Neutrophil (primary cell): ENCODE results near the gene ADPGK.

Source experiments
- H3K27ac ChIP-seq: fragments of 200-600 bp; sonication (generic); 2 replicates; pipeline ENCODE4 v1.5.1; 2016; ENCODE audit warnings: mild to moderate bottlenecking, moderate library complexity
- H3K27me3 ChIP-seq: fragments of 200-600 bp; sonication (generic); 2 replicates; pipeline ENCODE4 v1.6.0; 2016; ENCODE audit warnings: mild to moderate bottlenecking
- H3K36me3 ChIP-seq: fragments of 200-600 bp; sonication (generic); 2 replicates; pipeline ENCODE4 v1.5.1; 2017
- H3K4me1 ChIP-seq, 2 experiments: fragments of 200-600 bp in 1 of 2; sonication (generic) in 1 of 2; 1 replicate in 1 of 2; 2 replicates in 1 of 2; pipeline versions ENCODE4 v1.5.1 to v1.6.1; 2013 to 2016; ENCODE audit warnings: low read depth in 1 of 2, low read length in 1 of 2, mild to moderate bottlenecking in 1 of 2, moderate library complexity in 1 of 2; ENCODE audit not compliant: control insufficient read depth in 1 of 2, insufficient read depth in 1 of 2
- H3K4me3 ChIP-seq, 2 experiments: fragments of 200-600 bp in 1 of 2; sonication (generic) in 1 of 2; 1 replicate in 1 of 2; 2 replicates in 1 of 2; pipeline ENCODE4 v1.5.1; 2013 to 2016; ENCODE audit warnings: low read depth in 1 of 2, low read length in 1 of 2, mild to moderate bottlenecking in 1 of 2, moderate library complexity in 1 of 2
- H3K9me3 ChIP-seq: fragments of 200-600 bp; sonication (generic); 2 replicates; pipeline ENCODE4 v1.5.1; 2016
- TF ChIP-seq, protein P1 (sequence below): fragments of 200-600 bp; sonication (generic); IDR thresholded peaks from 2 replicates; pipeline ENCODE4 v1.5.1; 2016; ENCODE audit warnings: antibody characterized with exemption

ADPGK gene

DNA sequence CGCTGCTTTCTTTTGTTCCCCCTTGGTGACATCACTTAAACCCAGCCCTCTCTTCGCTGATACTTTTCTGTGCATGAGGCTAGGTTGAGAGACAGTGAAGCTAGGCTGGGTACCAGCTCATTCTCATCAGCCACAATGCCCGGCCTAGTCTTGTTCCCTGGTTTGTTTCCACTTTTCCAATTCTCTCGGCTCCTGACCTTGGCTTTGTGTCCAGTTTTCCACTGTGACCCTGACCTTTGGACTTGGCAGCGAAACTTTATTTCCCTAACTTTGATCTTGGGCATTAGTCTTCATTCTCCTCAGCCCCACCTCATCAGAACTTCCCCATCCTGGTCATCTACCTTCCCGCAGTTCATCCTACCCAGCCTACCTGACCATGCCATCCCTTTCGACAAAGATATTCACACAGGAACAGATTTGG lies 908 bp upstream of the ADPGK start:
- H3K27ac ChIP-seq: peak overlapping the region; percentile 98
- peaks cover 27 to 32% of the 10 kb centered on the region in 2 experiments for H3K4me1 ChIP-seq
- TF ChIP-seq, protein P1, sequence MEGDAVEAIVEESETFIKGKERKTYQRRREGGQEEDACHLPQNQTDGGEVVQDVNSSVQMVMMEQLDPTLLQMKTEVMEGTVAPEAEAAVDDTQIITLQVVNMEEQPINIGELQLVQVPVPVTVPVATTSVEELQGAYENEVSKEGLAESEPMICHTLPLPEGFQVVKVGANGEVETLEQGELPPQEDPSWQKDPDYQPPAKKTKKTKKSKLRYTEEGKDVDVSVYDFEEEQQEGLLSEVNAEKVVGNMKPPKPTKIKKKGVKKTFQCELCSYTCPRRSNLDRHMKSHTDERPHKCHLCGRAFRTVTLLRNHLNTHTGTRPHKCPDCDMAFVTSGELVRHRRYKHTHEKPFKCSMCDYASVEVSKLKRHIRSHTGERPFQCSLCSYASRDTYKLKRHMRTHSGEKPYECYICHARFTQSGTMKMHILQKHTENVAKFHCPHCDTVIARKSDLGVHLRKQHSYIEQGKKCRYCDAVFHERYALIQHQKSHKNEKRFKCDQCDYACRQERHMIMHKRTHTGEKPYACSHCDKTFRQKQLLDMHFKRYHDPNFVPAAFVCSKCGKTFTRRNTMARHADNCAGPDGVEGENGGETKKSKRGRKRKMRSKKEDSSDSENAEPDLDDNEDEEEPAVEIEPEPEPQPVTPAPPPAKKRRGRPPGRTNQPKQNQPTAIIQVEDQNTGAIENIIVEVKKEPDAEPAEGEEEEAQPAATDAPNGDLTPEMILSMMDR: no peak

DNA sequence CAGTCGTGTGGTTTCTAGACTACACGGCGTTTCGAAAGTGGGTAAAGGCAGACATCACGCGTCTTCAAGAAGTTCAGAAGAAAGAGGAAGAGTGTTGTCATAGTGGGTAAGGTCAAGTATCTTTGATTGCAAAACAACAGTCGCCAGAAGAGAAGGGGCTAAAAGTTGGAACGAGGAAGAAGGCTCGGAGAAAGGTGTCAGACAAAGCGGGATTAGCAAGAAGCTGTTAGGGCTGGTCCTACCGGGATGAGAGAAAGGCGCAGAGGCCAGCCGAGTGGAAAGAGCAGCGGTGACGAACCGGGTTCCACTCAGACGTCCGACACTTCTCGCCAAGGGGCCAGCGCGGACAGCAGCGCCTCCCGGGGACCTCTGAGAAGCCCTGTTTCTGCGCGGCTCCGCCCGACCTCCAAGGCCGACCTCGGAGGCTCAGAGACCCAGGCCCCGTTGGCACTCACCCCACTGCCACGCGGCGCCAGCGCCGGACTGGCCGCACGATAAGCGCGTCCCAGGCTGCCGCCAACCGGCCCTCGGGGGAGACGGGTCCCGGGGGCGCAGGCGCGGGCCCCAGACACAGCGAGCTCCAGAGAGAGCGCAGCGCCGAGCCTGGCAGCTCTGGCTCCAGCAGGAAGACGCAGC lies 436 bp downstream of the ADPGK start:
- Histone ChIP-seq H3K4me3 (peak overlapping the region; percentile 89 to 99), H3K27me3 (no peaks in the 10 kb centered on the region), H3K27ac (peak overlapping the region; percentile 98), H3K9me3 (no peaks in the 10 kb centered on the region), H3K4me1 (peaks cover 27 to 32% of the 10 kb centered on the region in 2 experiments), H3K36me3 (peaks cover 17% of the 10 kb centered on the region)
- TF ChIP-seq, protein P1: no peak

More for the DNA sequence above, 908 bp upstream of the ADPGK start:
- H3K36me3 ChIP-seq: peaks cover 9% of the 10 kb centered on the region
- H3K27me3 ChIP-seq: peaks cover under 1% of the 10 kb centered on the region
- no peaks in the 10 kb centered on the region for H3K9me3 ChIP-seq
- H3K4me3 ChIP-seq: peak overlapping the region; percentile 89 to 99

DNA sequence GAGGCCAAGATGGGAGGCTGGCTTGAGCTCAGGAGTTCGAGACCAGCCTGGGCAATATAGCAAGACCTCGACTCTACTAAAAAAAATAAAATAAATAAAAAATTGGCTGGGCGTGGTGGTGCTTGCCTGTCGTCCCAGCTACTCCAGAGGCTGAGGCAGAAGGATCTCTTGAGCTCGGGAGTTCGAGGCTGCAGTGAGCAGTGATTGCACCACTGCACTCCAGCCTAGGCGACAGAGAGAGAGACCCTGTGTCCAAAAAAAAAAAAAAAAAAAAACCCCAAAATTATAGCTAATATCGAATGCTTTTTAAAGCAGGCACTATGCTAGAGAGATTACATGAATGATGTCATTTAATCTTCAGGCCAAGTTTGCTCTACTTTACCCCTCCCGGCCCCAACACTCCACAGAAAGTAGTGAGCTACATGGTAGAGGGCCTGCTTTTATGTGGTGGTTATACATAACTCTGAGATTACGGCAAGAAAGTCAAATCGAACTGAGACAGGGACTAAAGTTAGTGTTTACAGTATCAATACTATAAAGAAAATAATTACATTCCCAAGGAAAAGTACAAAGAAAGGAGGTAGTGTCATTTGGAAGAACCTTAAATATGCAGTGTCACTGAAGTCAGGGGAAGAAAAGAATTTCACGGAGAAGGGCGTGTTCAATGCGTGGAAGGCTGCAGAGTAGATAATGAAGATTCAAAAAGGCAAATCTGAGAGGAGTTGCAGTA lies 1.1 kb downstream of the ADPGK start:
- peak overlapping the region; percentile 98 for H3K27ac ChIP-seq
- peak overlapping the region; percentile 89 to 99 for H3K4me3 ChIP-seq
- TF ChIP-seq, protein P1: no peak
- H3K4me1 ChIP-seq: peaks cover 27 to 32% of the 10 kb centered on the region in 2 experiments
- H3K27me3 ChIP-seq: no peaks in the 10 kb centered on the region
- peaks cover 24% of the 10 kb centered on the region for H3K36me3 ChIP-seq
- H3K9me3 ChIP-seq: no peaks in the 10 kb centered on the region

DNA sequence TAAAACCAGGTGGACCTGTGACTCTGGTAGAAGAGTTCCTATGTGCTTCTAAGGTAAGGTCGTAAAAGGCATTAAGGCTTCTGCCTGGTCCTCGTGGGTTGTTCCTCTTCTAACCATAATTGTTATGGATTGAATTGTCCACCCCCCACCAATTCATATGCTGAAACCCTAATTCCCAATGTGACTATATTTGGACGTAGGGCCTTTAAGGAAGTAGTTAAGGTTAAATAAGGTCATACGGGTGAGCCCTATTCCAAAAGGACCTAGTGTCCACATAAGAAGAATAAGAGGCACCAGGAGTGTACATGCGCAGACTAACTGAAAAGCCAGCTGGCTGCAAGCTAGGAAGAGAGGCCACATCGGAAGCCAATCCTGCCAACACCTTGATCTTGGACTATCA lies 1.9 kb downstream of the ADPGK start:
- TF ChIP-seq, protein P1: no peak
- peaks cover 34 to 37% of the 10 kb centered on the region in 2 experiments for H3K4me1 ChIP-seq
- peak overlapping the region; percentile 98 for H3K27ac ChIP-seq
- H3K36me3 ChIP-seq: peaks cover 27% of the 10 kb centered on the region
- peak overlapping the region; percentile 89 to 99 for H3K4me3 ChIP-seq
- no peaks in the 10 kb centered on the region for H3K27me3 ChIP-seq
- no peaks in the 10 kb centered on the region for H3K9me3 ChIP-seq

DNA sequence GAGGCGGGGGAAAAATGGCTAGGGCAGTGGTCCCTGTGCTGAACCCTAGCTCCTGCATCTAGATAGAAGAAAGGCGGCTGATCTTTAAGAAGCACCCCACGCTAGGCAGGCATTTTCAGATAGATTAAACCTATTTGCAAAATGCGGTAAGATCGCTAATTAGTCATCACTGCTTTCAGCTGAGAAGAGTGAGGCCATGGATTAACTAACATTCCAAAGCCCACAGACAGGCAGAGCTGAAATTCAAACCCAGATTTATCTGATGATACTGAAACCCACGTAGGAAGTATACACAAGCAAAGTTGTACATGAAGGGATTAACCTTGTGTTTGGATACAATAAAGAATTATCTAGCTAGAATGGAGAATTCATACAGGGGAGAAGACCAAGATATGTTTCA lies 4.8 kb downstream of the ADPGK start:
- Histone ChIP-seq H3K27me3 (no peaks in the 10 kb centered on the region), H3K27ac (no peak overlapping the region), H3K4me1 (peaks cover 43 to 46% of the 10 kb centered on the region in 2 experiments), H3K36me3 (peaks cover 37% of the 10 kb centered on the region), H3K9me3 (no peaks in the 10 kb centered on the region), H3K4me3 (no peak overlapping the region)
- TF ChIP-seq, protein P1: no peak
